Nephron progenitor cell (in vitro differentiated cells): ENCODE data around the gene CMTM6.
"Not testable (repeated sequence)": the region's sequence is repeated elsewhere in the genome, so short reads cannot be mapped to it uniquely, and the experiment has no call there.

ENCODE experiments used
- DNase-seq: peaks from one replicate; pipeline ENCODE4 v3.0.0; 2021
- H3K27ac Mint-ChIP-seq: 2 replicates; pipeline ENCODE4 v1.8.0; 2021; ENCODE audit warnings: mild to moderate bottlenecking, moderate library complexity, mixed read lengths
- H3K27me3 Mint-ChIP-seq: 2 replicates; pipeline ENCODE4 v1.8.0; 2021; ENCODE audit warnings: mild to moderate bottlenecking, low read depth, mixed read lengths; ENCODE audit not compliant: poor library complexity
- H3K36me3 Mint-ChIP-seq: 2 replicates; pipeline ENCODE4 v1.8.0; 2021; ENCODE audit warnings: low read depth, mixed read lengths
- H3K4me1 Mint-ChIP-seq: 2 replicates; pipeline ENCODE4 v1.8.0; 2021; ENCODE audit warnings: mixed read lengths
- H3K4me3 Mint-ChIP-seq: 2 replicates; pipeline ENCODE4 v1.8.0; 2021; ENCODE audit warnings: mild to moderate bottlenecking, moderate library complexity, mixed read lengths
- H3K9me3 Mint-ChIP-seq: 2 replicates; pipeline ENCODE4 v1.8.0; 2021; ENCODE audit warnings: mild to moderate bottlenecking, moderate library complexity, mixed read lengths
- TF ChIP-seq, protein P1 (sequence below): fragments of 200-600 bp; sonication (generic); IDR thresholded peaks from 2 replicates; pipeline ENCODE4 v1.5.0; 2021; ENCODE audit warnings: antibody characterized with exemption

CMTM6 gene

DNA sequence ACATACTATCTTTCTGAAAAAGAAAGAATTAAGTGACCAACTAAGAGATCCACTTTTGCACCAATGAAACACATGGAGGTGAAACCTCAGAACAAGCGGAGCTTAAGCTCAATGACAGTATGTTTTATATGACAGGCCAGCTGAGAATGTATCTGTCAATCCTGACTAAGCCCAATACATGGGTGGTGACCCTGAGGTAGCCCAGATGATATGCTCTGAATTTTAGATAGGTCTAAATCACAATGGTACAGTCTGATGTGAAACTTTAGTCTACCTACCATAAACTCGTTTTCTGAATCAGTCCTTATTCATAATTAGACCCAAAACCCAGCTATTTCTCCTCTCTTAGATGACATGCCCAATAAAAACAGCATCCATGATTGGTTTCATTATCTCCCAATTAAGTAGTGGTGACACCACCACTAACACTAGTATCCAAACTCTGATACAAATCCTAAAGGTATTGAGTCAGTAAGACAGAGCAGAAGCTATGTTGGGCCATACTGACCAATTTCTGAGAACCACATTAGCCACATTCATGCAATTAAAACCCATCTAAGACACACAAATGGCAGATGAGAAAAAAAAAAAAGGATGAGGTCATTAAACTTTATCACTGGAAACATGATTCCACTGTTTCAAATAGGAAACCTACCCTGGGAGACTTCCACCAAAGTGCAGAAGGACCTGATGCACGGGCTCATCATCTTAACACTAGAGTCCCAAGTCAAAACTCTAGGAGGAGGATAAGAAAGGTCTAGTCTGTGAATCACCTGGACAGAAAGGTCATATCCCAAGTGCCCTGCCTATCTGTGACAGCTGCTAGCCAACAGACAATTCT, 20.6 kb downstream of the CMTM6 start:
- Mint-ChIP-seq H3K4me3 (no peak overlapping the region), H3K4me1 (peaks cover 15% of the 10 kb centered on the region), H3K9me3 (peaks cover 11% of the 10 kb centered on the region), H3K36me3 (peaks cover 81% of the 10 kb centered on the region), H3K27ac (no peak overlapping the region), H3K27me3 (no peaks in the 10 kb centered on the region)
- TF ChIP-seq, protein P1, sequence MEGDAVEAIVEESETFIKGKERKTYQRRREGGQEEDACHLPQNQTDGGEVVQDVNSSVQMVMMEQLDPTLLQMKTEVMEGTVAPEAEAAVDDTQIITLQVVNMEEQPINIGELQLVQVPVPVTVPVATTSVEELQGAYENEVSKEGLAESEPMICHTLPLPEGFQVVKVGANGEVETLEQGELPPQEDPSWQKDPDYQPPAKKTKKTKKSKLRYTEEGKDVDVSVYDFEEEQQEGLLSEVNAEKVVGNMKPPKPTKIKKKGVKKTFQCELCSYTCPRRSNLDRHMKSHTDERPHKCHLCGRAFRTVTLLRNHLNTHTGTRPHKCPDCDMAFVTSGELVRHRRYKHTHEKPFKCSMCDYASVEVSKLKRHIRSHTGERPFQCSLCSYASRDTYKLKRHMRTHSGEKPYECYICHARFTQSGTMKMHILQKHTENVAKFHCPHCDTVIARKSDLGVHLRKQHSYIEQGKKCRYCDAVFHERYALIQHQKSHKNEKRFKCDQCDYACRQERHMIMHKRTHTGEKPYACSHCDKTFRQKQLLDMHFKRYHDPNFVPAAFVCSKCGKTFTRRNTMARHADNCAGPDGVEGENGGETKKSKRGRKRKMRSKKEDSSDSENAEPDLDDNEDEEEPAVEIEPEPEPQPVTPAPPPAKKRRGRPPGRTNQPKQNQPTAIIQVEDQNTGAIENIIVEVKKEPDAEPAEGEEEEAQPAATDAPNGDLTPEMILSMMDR, result no peak
- DNase-seq, result no peak

GRCh38 chr3:32480604-32481003, 22.0 kb downstream of the CMTM6 start:
- Mint-ChIP-seq H3K4me3 (no peak overlapping the region), H3K9me3 (peaks cover 7% of the 10 kb centered on the region), H3K36me3 (peaks cover 79% of the 10 kb centered on the region), H3K4me1 (peaks cover 15% of the 10 kb centered on the region), H3K27ac (no peak overlapping the region), H3K27me3 (peaks cover 3% of the 10 kb centered on the region)
- no peak for DNase-seq
- TF ChIP-seq, protein P1, result no peak

DNA sequence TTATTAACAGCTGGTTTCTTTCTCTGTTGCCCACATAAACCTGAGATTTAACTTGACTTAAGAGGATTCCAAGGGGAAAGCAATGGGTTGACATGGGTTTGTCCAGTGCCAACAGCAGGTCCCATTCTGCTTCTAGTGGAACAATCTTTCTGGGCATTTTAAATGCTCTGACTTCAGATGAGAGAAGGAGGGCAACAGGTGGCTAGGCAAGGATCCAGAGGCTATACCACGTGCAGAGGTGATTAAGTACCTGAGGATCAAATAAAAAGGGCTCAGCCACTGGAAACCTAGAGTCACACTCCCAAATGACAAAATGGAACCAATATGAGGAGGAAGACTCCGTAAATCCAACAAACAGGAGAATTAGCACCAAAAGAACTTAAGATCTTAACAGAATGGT, 28.5 kb downstream of the CMTM6 start:
- peaks cover 7% of the 10 kb centered on the region for H3K9me3 Mint-ChIP-seq
- H3K27me3 Mint-ChIP-seq, result peaks cover 3% of the 10 kb centered on the region
- no peak for DNase-seq
- TF ChIP-seq, protein P1, result no peak
- H3K4me1 Mint-ChIP-seq, result peaks cover 7% of the 10 kb centered on the region
- H3K4me3 Mint-ChIP-seq, result no peak overlapping the region
- H3K36me3 Mint-ChIP-seq, result peaks cover 80% of the 10 kb centered on the region
- no peak overlapping the region for H3K27ac Mint-ChIP-seq

DNA sequence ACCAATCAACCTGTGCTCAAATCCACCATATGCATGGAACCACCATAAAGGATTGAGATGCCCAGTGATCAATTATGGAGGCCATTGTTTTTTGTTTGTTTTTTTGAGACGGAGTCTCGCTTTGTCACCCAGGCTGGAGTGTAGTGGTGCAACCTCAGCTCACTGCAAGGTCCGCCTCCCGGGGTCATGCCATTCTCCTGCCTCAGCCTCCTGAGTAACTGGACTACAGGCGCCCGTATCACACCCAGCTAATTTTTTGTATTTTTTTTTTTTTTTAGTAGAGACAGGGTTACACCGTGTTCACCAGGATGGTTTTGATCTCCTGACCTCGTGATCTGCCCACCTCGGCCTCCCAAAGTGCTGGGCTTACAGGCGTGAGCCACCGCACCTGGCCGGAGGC, 30.5 kb downstream of the CMTM6 start:
- H3K9me3 Mint-ChIP-seq, H3K27ac Mint-ChIP-seq, DNase-seq, H3K4me3 Mint-ChIP-seq, H3K27me3 Mint-ChIP-seq: not testable (repeated sequence)
- Mint-ChIP-seq H3K36me3 (peaks cover 65% of the 10 kb centered on the region), H3K4me1 (peaks cover 22% of the 10 kb centered on the region)

GRCh38 chr3:32471246-32471645, 31.4 kb downstream of the CMTM6 start:
- TF ChIP-seq, protein P1, result no peak
- Mint-ChIP-seq H3K4me1 (peaks cover 26% of the 10 kb centered on the region), H3K9me3 (no peaks in the 10 kb centered on the region), H3K4me3 (no peak overlapping the region), H3K36me3 (peaks cover 63% of the 10 kb centered on the region), H3K27me3 (peaks cover 2% of the 10 kb centered on the region), H3K27ac (no peak overlapping the region)
- DNase-seq, result no peak

- H3K27ac Mint-ChIP-seq, result no peak overlapping the region
- TF ChIP-seq, protein P1, result no peak
- H3K4me1 Mint-ChIP-seq, result peaks cover 34% of the 10 kb centered on the region
- no peaks in the 10 kb centered on the region for H3K9me3 Mint-ChIP-seq
- H3K36me3 Mint-ChIP-seq, result peaks cover 61% of the 10 kb centered on the region
- H3K27me3 Mint-ChIP-seq, result no peaks in the 10 kb centered on the region
- no peak for DNase-seq
- no peak overlapping the region for H3K4me3 Mint-ChIP-seq
These were observed 32.3 kb downstream of the CMTM6 start for GRCh38 chr3:32470362-32470761.
